Measurements from ENCODE around the gene ARMC5.

DNA sequence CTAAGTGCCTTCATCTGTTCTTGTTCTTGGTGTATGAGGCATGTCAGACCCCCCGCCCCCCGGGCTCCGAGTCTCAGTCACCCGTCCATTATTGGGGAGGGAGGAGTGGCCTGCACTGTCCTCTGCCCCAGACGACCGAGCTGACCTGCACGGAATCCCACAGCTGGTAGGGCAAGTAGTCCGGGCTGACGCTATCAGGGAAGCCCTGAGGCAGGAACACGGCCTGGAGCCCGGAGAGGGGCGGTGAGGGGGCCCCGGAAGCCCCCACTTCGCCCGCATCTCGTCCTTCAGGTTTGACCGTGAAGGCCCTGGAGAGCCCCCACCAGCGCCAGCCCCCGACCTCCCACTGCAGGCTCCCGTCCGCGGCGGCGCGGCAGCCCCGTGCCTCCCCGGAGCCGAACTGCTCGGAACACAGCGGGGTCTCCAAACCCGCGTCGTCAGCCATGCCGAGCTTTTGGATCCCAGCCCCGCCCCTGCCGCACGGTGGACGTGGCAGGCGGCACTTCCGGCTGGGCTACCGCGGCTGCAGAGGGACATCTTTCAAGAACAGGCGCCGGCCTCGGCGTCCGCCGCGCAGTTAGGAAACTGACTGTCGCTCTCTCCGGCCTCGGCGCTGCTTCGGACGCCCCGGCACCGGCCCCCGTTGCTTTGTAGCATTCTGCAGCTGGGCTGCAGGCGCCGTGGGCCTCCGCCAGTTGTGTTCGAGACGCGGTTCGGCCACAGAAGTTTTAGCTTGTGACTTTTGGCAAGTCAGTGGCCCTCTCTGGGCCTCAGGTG, 48.8 kb downstream of the ARMC5 start, which contains the start of gene RUSF1:
- TF ChIP-seq ELF1 (IDR thresholded peaks at IDR 0.05; ENCODE audit: borderline replicate concordance, low read depth) = peak; percentile 93
- TF ChIP-seq CTCF (IDR thresholded peaks at IDR 0.05 in 2 of 3, conservative IDR thresholded peaks at IDR 0.05 in 1 of 3; ENCODE audit: borderline replicate concordance in 1 of 3, insufficient read depth in 1 of 3, low read depth in 2 of 3, low read length in 2 of 3) = no peak
- TF ChIP-seq MAX (IDR thresholded peaks at IDR 0.05) = peak; percentile 88
- TF ChIP-seq ZNF274 (IDR thresholded peaks at IDR 0.05; ENCODE audit: low read depth, low read length) = no peak
- peak; percentile 33 for TF ChIP-seq FOSL1 (IDR thresholded peaks at IDR 0.05; ENCODE audit: low read depth)
- TF ChIP-seq EGR1 (IDR thresholded peaks at IDR 0.05; ENCODE audit: low read depth) = no peak
- TF ChIP-seq, protein P1, sequence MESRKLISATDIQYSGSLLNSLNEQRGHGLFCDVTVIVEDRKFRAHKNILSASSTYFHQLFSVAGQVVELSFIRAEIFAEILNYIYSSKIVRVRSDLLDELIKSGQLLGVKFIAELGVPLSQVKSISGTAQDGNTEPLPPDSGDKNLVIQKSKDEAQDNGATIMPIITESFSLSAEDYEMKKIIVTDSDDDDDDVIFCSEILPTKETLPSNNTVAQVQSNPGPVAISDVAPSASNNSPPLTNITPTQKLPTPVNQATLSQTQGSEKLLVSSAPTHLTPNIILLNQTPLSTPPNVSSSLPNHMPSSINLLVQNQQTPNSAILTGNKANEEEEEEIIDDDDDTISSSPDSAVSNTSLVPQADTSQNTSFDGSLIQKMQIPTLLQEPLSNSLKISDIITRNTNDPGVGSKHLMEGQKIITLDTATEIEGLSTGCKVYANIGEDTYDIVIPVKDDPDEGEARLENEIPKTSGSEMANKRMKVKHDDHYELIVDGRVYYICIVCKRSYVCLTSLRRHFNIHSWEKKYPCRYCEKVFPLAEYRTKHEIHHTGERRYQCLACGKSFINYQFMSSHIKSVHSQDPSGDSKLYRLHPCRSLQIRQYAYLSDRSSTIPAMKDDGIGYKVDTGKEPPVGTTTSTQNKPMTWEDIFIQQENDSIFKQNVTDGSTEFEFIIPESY (IDR thresholded peaks at IDR 0.05; ENCODE audit: extremely low read depth, insufficient replicate concordance, low read length) = peak; percentile 81
- TF ChIP-seq CBX3 (IDR thresholded peaks at IDR 0.05; ENCODE audit: low read depth) = peak; percentile 80
- peak; percentile 73 for TF ChIP-seq POLR2A (IDR thresholded peaks at IDR 0.05; ENCODE audit: borderline replicate concordance, extremely low read depth, insufficient read depth, insufficient read length)
- TF ChIP-seq, protein P2, sequence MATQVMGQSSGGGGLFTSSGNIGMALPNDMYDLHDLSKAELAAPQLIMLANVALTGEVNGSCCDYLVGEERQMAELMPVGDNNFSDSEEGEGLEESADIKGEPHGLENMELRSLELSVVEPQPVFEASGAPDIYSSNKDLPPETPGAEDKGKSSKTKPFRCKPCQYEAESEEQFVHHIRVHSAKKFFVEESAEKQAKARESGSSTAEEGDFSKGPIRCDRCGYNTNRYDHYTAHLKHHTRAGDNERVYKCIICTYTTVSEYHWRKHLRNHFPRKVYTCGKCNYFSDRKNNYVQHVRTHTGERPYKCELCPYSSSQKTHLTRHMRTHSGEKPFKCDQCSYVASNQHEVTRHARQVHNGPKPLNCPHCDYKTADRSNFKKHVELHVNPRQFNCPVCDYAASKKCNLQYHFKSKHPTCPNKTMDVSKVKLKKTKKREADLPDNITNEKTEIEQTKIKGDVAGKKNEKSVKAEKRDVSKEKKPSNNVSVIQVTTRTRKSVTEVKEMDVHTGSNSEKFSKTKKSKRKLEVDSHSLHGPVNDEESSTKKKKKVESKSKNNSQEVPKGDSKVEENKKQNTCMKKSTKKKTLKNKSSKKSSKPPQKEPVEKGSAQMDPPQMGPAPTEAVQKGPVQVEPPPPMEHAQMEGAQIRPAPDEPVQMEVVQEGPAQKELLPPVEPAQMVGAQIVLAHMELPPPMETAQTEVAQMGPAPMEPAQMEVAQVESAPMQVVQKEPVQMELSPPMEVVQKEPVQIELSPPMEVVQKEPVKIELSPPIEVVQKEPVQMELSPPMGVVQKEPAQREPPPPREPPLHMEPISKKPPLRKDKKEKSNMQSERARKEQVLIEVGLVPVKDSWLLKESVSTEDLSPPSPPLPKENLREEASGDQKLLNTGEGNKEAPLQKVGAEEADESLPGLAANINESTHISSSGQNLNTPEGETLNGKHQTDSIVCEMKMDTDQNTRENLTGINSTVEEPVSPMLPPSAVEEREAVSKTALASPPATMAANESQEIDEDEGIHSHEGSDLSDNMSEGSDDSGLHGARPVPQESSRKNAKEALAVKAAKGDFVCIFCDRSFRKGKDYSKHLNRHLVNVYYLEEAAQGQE (IDR thresholded peaks at IDR 0.05; ENCODE audit: low read depth) = no peak

Measured in HCT116 (cell line).